MCF 10A (cell line): Measurements from ENCODE around the gene RSPO4. TPM values are rescaled to one million over a fixed set of nuclear protein-coding genes. Genes with fewer than 3 reads are reported as not detected.

Experiments used
- BruUV-seq: library from RNA; stranded (reverse); fragments of 400-500 nt; replicated peaks from 2 replicates; lab custom pipeline; 2021; lab: Mats Ljungman, UMichigan
- CTCF ChIA-PET: fragments of 300-600 bp; sonication (Branson Sonifier 250); formaldehyde crosslinking; extraction: SDS; loops from one replicate; lab custom pipeline; 2021; ENCODE audit warnings: antibody characterized with exemption, inconsistent platforms; lab: Yijun Ruan, JAX
- POLR2A ChIA-PET: fragments of 300-600, 350-650 bp; sonication (Branson Sonifier 250); formaldehyde crosslinking; extraction: SDS; loops from one replicate; lab custom pipeline; 2020; ENCODE audit warnings: antibody characterized with exemption, inconsistent platforms; lab: Yijun Ruan, JAX
- DNase-seq: peaks from one replicate; pipeline ENCODE4 v3.0.0-alpha.2; 2018; ENCODE audit not compliant: unreplicated experiment
- H3K27ac Mint-ChIP-seq: one replicate; pipeline ENCODE4 v1.8.0; 2022; ENCODE audit warnings: mild to moderate bottlenecking, low read depth, mixed read lengths; ENCODE audit not compliant: unreplicated experiment
- H3K27me3 Mint-ChIP-seq: one replicate; pipeline ENCODE4 v1.8.0; 2022; ENCODE audit warnings: mixed read lengths; ENCODE audit not compliant: insufficient read depth, unreplicated experiment
- H3K36me3 Mint-ChIP-seq: one replicate; pipeline ENCODE4 v1.8.0; 2022; ENCODE audit warnings: mild to moderate bottlenecking, moderate library complexity, mixed read lengths; ENCODE audit not compliant: insufficient read depth, unreplicated experiment
- H3K4me1 Mint-ChIP-seq: one replicate; pipeline ENCODE4 v1.8.0; 2022; ENCODE audit warnings: mixed read lengths; ENCODE audit not compliant: insufficient read depth, unreplicated experiment
- H3K4me3 Mint-ChIP-seq: one replicate; pipeline ENCODE4 v1.8.0; 2022; ENCODE audit warnings: mild to moderate bottlenecking, moderate library complexity, mixed read lengths; ENCODE audit not compliant: unreplicated experiment
- H3K9me3 Mint-ChIP-seq: one replicate; pipeline ENCODE4 v1.8.0; 2022; ENCODE audit warnings: mixed read lengths; ENCODE audit not compliant: unreplicated experiment
- CTCF ChIP-seq: fragments of 200-600 bp; IDR thresholded peaks from one replicate; pipeline ENCODE4 v1.8.0; 2022; ENCODE audit warnings: antibody characterized with exemption, mild to moderate bottlenecking; ENCODE audit not compliant: unreplicated experiment
- intact Hi-C: fragments of 100-400 bp; cut with micrococcal nuclease; formaldehyde crosslinking; loops from 2 replicates; pipeline ENCODE4 v1.14.1; 2022
- total RNA-seq: library from RNA; stranded (reverse); gene quantifications from 2 replicates; pipeline ENCODE4 v1.2.3, GENCODE V29; 2022

The RSPO4 gene
- total RNA-seq, 1 experiment from 2014 or later = not detected

DNA sequence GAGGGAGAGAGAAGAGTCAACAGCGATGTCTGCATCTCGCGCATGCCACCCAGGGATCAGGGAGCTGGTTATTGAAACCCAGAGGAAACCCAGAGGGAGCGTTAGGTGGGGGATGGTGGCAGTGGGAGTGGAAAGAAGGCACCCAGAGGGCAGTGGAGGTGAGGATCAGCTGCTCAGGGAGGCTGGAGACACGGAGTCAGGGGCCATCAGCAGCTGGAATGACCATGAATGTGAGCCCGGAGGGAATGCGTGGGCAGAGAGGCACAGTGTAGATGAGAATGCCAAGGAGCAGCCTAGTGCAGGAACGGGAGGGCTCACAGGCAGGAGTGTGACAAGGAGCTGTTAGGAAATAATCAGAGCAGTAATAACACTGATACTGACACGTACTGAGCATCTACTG, 36.2 kb downstream of the RSPO4 start:
- no TSS peak for BruUV-seq
- Mint-ChIP-seq H3K27ac (no peak overlapping the region), H3K4me1 (no peaks in the 10 kb centered on the region), H3K4me3 (no peak overlapping the region), H3K27me3 (peaks cover 55% of the 10 kb centered on the region), H3K9me3 (no peaks in the 10 kb centered on the region), H3K36me3 (peaks cover 7% of the 10 kb centered on the region)
- ChIA-PET POLR2A (no interaction called here), CTCF (interaction anchor here (1.1 to 5.6 kb wide), 5 partner anchors 10 to 247 kb away, joined by 4 to 48 read pairs (median 4); no protein-coding TSS in a partner anchor)
- intact Hi-C loops = no loop called here
- TF ChIP-seq CTCF = no peak
- peak; percentile 26 for DNase-seq

DNA sequence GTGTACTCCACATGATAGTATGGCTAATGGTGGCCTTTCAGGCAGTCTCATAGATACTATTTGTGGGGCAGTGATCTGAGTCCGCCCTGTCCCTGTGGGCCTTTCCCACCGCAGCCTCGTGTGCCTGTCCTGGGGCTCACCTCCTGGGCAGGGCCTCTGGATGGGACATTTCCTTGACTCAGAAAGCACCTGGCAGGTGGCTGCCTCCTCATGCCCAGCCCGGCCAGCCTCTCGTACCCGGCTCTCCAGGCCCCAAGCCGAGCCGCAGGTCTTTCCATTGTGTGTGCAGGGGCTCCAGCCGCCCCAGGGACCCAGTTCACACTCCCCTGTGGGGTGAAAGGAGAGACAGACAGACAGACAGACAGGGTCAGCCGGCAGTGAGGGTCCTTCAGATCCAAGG, 38.3 kb downstream of the RSPO4 start:
- no peak overlapping the region for H3K4me3 Mint-ChIP-seq
- no peak overlapping the region for H3K27ac Mint-ChIP-seq
- POLR2A ChIA-PET = no interaction called here
- TF ChIP-seq CTCF = no peak
- H3K36me3 Mint-ChIP-seq = peaks cover 2% of the 10 kb centered on the region
- BruUV-seq = no TSS peak
- intact Hi-C loops = no loop called here
- DNase-seq = no peak
- no peaks in the 10 kb centered on the region for H3K9me3 Mint-ChIP-seq
- no peaks in the 10 kb centered on the region for H3K4me1 Mint-ChIP-seq
- peaks cover 51% of the 10 kb centered on the region for H3K27me3 Mint-ChIP-seq
- CTCF ChIA-PET = interaction anchor here (0.7 to 5.6 kb wide), 4 partner anchors 7 to 147 kb away, joined by 3 to 48 read pairs (median 12); no protein-coding TSS in a partner anchor

GRCh38 chr20:962683-963082, 39.4 kb downstream of the RSPO4 start:
- peaks cover 55% of the 10 kb centered on the region for H3K27me3 Mint-ChIP-seq
- no peaks in the 10 kb centered on the region for H3K4me1 Mint-ChIP-seq
- ChIA-PET CTCF (interaction anchor here (2.4 to 3.0 kb wide), 2 partner anchors 144 to 146 kb away, joined by 10 to 13 read pairs; no protein-coding TSS in a partner anchor), POLR2A (interaction anchor here (1.3 kb wide), 1 partner anchor 122 kb away, joined by 4 read pairs; no protein-coding TSS in a partner anchor)
- TF ChIP-seq CTCF = no peak
- intact Hi-C loops = no loop called here
- DNase-seq = no peak
- H3K4me3 Mint-ChIP-seq = no peak overlapping the region
- H3K36me3 Mint-ChIP-seq = no peaks in the 10 kb centered on the region
- no peak overlapping the region for H3K27ac Mint-ChIP-seq
- H3K9me3 Mint-ChIP-seq = no peaks in the 10 kb centered on the region
- BruUV-seq = no TSS peak

DNA sequence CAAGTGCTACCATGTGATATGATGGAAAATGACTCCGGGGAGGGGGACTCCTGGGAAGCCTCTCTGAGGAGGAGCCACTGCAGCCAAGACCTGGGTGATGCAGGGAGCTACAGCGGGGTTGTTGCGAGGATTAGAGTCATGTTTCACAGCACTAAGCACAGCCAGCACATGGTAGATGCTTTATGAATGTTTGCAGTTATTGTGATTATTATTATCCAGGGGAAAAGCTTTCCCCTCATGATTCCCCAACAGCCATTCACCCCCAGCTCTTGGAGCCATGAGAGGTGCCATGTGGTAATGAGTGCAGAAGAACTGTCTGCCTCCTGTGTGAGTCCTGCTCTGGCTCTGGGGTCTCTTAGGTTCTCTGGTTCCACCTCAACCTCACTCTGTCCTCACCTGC, 39.9 kb downstream of the RSPO4 start:
- no peak overlapping the region for H3K4me3 Mint-ChIP-seq
- H3K9me3 Mint-ChIP-seq = no peaks in the 10 kb centered on the region
- no peak for TF ChIP-seq CTCF
- DNase-seq = no peak
- BruUV-seq = no TSS peak
- ChIA-PET CTCF (interaction anchor here (1.0 to 3.0 kb wide), 3 partner anchors 9 to 146 kb away, joined by 3 to 13 read pairs (median 10); no protein-coding TSS in a partner anchor), POLR2A (interaction anchor here (1.3 kb wide), 1 partner anchor 122 kb away, joined by 4 read pairs; no protein-coding TSS in a partner anchor)
- no peak overlapping the region for H3K27ac Mint-ChIP-seq
- H3K27me3 Mint-ChIP-seq = peaks cover 59% of the 10 kb centered on the region
- intact Hi-C loops = no loop called here
- no peaks in the 10 kb centered on the region for H3K36me3 Mint-ChIP-seq
- no peaks in the 10 kb centered on the region for H3K4me1 Mint-ChIP-seq
